CD4-positive, alpha-beta T cell treated with Interleukin-4 for 4 hours (primary cell): ENCODE measurements around the gene PROZ.

ENCODE experiments used
- DNase-seq: peaks from one replicate; pipeline ENCODE4 v3.0.0-alpha.2; 2020

PROZ gene

DNA sequence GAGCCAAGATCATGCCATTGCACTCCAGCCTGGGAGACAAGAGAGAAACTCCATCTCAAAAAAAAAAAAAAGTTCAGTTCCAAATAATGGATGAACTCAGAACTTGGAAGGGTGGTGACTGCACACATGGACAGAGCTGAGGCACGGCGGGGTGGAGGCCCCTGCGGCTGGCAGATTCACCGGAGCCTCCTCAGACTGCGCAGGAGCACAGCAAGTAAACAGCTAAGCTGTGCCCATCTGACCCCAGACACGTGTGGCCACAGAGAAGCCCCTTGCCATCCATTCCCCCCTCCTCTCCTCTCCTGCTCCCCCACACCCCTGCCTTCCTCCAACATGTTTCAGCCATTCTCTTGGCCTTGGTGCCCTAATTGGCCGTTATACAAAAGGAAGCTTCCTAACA, 15.6 kb upstream of the PROZ start:
- DNase-seq = no peak

GRCh38 chr13:113143466-113144254, 14.8 kb upstream of the PROZ start:
- no peak for DNase-seq

DNA sequence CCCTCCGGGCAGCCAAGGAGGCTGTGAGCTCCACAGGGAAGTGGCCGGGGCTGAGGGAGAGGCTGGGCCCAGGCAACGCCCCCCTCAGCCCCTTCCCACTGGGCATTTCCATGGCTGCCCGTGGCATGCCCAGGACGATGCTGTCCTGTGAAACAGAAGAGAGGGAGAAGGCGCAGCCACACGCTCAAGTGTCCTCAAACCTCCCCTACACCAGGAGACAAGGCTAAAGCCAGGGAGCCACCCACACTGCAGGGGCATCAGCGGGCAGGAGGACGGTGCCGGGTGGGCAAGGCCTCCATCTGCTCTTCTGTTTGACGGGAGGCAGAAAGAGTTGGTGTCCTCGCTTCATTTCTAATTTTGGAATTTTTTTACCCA, 14.2 kb upstream of the PROZ start:
- DNase-seq = no peak

DNA sequence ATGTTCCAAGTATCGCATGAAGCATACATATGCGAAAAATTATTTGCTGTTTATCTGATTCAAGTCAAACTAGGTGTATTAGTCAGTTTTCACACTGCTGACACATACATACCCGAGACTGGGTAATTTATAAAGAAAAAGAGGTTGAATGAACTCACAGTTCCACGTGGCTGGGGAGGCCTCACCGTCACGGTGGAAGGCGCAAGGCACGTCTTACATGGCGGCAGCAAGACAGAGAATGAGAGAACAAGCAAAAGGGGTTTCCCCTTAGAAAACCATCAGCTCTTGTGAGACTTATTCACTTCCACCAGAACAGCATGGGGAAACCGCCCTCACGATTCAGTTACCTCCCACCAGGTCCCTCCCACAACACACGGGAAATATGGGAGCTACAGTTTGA, 13.0 kb upstream of the PROZ start:
- no peak for DNase-seq

- no peak for DNase-seq
Observed at GRCh38 chr13:113145911-113146598, 12.4 kb upstream of the PROZ start.

GRCh38 chr13:113146750-113147149, 11.7 kb upstream of the PROZ start:
- DNase-seq = no peak

- no peak for DNase-seq
Observed at GRCh38 chr13:113147206-113147605, 11.2 kb upstream of the PROZ start.

DNA sequence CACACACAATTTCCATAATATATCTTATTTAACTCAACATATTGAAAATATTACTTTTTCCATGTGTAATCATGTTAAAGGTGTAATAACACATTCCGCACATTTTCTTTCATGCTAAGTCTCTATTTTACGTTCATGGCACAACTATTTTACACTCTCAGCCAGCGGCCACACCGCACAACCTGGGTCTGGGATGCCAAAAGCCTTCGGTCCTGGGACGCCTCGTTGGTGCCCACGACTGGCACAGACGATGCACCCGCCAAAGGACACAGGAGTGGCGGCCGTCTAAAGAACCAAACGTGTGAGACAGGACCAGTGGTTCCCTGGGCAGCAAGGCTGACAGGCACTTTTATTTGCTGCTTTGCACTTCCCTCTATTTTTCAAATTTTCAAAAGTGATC, 10.0 kb upstream of the PROZ start:
- DNase-seq = no peak

DNA sequence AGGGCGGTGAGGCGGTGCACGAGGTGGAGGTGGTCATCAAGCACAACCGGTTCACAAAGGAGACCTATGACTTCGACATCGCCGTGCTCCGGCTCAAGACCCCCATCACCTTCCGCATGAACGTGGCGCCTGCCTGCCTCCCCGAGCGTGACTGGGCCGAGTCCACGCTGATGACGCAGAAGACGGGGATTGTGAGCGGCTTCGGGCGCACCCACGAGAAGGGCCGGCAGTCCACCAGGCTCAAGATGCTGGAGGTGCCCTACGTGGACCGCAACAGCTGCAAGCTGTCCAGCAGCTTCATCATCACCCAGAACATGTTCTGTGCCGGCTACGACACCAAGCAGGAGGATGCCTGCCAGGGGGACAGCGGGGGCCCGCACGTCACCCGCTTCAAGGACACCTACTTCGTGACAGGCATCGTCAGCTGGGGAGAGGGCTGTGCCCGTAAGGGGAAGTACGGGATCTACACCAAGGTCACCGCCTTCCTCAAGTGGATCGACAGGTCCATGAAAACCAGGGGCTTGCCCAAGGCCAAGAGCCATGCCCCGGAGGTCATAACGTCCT, 9.4 kb upstream of the PROZ start:
- DNase-seq = no peak

DNA sequence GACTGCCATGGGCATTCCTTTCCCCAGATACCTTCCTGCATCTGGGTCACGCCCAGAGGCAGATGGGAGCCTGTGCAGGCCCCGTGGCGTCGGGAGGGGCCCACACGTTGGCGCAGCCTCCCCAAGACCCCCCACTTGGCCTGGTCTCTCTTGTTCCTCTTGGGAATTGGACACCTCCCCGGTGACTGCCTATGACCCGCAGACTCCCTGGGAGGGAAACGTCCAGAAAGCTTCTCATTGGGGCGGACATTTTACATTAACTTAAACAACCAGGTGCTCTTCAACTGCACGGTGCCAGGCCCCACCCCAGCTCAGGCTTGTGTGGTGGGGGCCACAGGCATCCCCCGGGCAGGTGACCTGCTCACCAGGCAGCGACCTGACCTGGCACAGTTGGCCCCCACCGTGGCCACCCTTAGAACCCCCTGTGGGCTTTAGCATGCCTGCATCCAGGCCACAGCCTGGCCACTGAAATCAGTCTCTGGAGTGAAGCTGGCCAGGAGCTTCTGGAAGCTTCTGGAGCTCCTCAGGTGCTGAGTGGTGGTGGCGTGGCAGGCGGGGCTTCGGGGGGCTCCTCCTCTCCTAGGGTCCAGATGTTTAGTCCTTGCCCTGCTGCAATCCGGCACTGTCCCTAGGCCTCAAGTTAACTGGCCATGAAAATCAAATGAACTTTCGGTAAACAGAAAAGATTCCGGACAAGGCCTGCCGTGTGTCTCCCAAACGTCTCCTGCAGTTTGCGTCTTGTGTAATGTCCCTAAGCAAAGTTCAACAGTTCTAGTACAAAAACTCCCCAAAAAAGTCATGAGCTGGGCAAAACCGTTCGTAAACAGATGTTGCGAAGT, 8.5 kb upstream of the PROZ start:
- no peak for DNase-seq

GRCh38 chr13:113150550-113151365, 7.7 kb upstream of the PROZ start:
- DNase-seq = no peak

DNA sequence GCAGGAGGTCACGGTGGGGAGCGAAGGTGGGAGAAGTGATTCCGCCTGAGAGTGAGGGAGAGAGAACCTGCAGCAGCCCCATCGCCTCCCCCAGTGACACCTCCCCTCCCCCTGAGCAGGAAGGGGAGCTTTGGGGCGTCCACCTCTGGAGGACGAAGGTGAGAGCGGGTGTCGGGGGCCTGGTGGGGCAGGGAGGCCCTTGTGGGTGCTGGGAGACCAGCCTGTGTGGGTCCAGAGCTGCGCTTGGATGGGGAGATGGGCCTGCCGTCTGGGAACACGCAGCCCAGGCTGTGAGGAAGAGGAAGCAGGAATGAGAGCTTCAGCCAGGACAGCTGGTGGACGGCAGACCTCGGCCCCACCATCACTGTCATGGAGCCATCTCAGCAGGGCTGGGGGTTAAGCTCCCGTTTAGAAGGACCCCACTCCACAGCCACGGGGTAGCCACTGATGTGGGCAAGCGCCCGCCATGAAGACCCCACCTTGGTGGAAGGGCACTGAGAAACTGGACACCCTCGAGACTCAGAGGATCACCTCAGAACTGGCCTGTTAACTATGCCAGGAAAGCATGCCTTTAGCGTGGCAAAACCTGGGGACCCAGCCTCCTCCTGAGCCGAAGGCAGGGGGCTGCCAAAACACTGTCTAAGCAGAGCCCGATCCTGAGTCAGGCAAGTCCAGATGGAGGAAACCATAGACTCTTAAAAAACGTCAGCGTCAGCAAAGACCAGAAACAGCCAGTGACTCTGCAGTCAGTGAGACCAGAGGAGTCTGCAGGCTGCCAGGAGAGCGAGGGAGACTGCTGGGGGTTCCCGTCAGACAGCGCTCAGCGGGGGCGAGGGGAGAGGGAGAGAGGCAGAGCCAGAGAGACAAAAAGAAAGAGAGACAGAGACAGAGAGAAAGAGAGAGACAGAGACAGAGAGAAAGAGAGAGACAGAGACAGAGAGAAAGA, 6.4 kb upstream of the PROZ start:
- DNase-seq = no peak

- DNase-seq = no peak
Observed at GRCh38 chr13:113152691-113152983, 5.8 kb upstream of the PROZ start.

DNA sequence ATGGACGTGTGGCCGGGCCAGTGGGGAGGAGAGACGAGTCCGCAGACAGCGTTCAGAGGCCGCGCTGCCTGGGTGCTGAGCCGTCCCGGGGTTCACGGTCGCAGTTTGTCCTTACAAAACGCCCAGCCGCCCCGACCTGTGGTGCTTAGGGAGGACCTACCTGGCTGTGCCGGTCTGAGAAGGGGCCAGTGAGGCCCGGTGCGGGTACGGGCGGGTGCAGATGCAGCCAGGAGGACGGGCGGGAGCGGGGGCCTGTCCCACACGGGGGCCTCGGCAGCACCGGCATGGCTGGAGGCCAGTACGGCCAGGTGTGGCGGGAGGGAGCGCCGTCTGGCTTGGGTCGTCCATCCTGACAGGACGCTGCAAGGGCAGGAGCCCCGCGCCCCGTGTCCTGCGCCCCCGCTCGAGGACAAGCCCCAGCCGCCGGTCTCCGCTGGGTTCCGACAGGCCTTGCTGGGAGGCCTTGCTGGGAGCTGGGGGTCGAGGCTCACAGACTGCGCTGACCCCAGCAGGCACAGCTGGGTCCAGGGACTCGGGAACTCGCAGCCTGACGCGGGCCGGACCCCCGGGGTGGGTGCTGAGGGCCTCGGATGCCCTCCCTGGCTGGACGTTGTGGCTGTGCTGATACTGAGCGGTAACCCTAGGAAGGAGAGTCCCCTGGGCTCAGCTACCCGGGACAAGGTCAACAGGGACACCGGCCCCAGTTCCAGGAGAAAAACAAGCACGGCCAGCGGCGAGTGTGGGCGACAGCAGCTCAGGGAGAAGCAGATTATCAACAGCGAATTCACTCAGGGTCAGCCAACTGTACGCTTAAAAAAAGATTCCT, 5.3 kb upstream of the PROZ start:
- DNase-seq = no peak

DNA sequence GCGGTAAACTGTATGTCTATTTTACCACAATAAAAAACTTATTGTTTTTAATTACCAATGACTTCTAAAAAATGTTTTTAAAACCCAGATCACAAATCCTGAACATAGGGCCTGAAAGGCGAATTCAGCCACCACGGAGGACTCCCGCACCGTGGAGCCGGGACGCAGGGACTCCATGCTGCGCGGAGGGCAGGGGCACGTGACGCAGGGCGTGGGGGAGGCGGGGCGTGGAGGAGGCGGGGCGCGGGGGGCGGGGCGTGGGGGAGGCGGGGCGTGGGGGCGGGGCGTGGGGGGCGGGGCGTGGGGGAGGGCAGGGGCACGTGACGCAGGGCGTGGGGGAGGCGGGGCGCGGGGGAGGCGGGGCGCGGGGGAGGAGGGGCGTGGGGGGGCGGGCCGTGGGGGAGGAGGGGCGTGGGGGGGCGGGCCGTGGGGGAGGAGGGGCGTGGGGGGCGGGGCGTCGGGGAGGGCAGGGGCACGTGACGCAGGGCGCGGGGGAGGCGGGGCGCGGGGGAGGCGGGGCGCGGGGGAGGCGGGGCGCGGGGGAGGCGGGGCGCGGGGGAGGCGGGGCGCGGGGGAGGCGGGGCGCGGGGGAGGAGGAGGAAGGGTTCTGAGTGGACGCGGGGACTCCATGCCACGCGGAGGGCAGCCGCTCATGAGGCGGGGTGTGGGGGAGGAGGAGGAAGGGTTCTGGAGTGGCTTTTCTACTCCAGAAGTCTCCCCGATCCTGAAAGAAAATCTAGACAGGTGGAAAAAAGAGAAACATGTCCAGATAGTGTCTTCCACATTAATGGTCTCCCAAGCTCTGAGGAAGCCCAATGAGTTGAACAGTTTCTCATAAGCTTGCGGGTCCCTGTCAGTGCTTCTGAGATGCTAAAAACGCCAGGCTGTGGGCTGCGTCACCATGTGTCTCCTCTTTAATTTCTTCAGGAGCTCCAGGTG, 4.4 kb upstream of the PROZ start:
- DNase-seq = peak; percentile 43

- no peak for DNase-seq
Observed at GRCh38 chr13:113155201-113155600, 3.2 kb upstream of the PROZ start.

DNA sequence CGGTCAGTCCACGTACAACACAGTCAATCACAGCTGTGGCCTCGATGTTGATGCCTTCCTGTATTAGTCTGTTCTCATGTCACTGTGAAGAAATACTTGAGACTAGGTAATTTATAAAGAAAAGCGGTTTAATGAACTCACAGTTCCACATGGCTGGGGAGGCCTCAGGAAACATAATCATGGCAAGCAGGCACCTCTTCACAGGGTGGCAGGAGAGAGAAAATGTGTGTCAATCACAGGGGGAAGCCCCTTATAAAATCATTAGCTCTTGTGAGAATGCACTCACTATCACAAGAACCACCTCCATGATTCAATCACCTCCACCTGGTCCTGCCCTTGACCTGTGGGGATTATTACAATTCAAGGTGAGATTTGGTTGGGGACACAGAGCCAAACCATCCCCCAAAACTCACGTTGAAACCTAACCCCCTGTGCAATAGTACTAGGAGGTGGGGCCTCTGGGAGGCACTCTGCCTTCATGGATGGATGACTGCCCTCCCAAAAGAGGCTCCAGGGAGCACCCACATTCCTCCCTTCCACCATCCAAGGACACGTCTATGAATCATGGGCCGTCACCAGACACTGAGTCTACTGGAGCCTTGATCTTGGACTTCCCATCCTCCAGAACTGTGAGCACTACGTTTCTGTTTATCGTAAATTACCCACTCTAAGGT, 2.3 kb upstream of the PROZ start:
- no peak for DNase-seq

DNA sequence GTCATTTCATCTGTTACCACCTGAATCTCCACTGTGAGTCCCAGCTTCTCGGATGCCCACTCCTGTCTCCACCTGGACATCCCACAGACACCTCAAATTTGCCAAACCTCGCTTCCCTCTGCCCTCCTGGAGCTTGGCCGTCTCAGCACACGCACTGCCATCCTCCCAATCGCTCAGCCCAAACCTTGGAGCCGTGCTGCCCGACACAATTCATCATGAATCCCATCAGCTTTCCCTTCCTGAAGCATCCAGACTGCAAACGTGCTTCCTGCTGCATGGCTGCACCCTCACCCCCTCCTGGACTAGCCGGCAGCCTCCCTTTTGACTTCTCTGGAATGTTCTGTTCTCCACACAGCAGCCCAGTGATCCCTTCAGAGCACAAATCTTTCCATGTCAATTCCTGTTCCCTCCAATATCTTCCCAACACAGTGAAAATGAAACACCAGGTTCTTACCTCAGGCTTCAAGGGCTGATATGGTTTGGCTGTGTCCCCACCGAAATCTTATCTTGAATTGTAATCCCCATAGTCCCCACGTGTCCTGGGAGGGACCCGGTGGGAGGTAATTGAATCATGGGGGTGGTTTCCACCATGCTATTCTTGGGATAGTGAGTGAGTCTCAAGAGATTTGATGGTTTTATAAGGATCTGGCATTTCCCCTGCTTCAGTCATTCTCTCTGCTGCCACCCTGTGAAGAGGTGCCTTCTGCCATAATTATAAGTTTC, 1.1 kb upstream of the PROZ start:
- no peak for DNase-seq
